Coronary artery (tissue), 2 donors: Measurements from ENCODE around the gene CER1.

ENCODE experiments used
- DNase-seq: peaks from one replicate; pipeline ENCODE4 v3.0.0-alpha.2; 2017; ENCODE audit warnings: low spot score
- H3K27ac ChIP-seq, 2 donors: fragments of 200-600 bp; sonication (generic); one replicate each; pipeline ENCODE4 v1.5.1; 2016 to 2019
- H3K4me3 ChIP-seq: fragments of 200-600 bp; sonication (generic); 2 replicates; pipeline ENCODE4 v1.5.1; 2016; ENCODE audit warnings: mild to moderate bottlenecking, moderate library complexity
- CTCF ChIP-seq: fragments of 200-600 bp; sonication (generic); IDR thresholded peaks from one replicate; pipeline ENCODE4 v1.5.1; 2019; ENCODE audit warnings: antibody characterized with exemption

Gene CER1

GRCh38 chr9:14747111-14747510 lies 24.6 kb upstream of the CER1 start:
- Histone ChIP-seq H3K27ac (no peak overlapping the region), H3K4me3 (no peak overlapping the region)
- no peak for DNase-seq
- no peak for TF ChIP-seq CTCF

- H3K4me3 ChIP-seq = no peak overlapping the region
- DNase-seq = no peak
- H3K27ac ChIP-seq = no peak overlapping the region
- TF ChIP-seq CTCF = no peak
These were observed 24.1 kb upstream of the CER1 start for GRCh38 chr9:14746626-14747025.

DNA sequence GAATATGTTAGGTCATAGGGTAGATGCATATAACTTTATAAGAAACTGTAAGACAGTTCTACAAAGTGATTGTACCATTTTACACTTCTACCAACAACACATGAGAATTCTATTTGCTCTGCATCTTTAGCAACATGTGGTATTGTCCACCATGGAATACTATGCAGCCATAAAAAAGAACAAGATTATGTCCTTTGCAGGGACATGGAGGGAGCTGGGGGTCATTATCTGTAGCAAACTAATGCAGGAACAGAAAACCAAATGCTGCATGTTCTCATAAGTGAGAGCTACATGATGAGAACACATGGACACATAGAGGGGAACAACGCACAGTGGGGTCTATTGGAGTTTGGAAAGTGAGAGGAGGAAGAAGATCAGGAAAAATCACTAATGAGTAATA lies 22.2 kb upstream of the CER1 start:
- no peak overlapping the region for H3K4me3 ChIP-seq
- TF ChIP-seq CTCF = no peak
- DNase-seq = no peak
- H3K27ac ChIP-seq = no peak overlapping the region

GRCh38 chr9:14741369-14741768 lies 18.8 kb upstream of the CER1 start:
- no peak for DNase-seq
- no peak for TF ChIP-seq CTCF
- Histone ChIP-seq H3K27ac (no peak overlapping the region), H3K4me3 (no peak overlapping the region)

DNA sequence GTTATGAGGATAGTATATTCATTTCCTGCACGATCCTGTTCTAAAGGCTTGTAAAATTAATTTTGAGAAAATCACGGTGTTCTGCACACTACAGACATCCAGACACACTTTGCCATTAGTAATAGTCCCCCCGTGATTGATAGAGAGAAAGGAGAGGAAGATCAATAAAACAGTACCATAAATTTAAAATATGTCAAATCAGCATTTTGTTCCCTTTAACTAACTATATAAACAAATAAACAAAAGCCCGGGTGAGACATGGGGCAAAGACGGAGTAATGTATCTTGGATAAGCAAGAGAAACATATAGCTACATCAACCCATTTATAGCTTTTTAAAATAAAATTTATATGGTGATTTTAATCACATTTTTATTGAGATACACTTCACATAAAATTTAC lies 10.6 kb upstream of the CER1 start:
- Histone ChIP-seq H3K27ac (no peak overlapping the region), H3K4me3 (no peak overlapping the region)
- no peak for TF ChIP-seq CTCF
- DNase-seq = no peak

DNA sequence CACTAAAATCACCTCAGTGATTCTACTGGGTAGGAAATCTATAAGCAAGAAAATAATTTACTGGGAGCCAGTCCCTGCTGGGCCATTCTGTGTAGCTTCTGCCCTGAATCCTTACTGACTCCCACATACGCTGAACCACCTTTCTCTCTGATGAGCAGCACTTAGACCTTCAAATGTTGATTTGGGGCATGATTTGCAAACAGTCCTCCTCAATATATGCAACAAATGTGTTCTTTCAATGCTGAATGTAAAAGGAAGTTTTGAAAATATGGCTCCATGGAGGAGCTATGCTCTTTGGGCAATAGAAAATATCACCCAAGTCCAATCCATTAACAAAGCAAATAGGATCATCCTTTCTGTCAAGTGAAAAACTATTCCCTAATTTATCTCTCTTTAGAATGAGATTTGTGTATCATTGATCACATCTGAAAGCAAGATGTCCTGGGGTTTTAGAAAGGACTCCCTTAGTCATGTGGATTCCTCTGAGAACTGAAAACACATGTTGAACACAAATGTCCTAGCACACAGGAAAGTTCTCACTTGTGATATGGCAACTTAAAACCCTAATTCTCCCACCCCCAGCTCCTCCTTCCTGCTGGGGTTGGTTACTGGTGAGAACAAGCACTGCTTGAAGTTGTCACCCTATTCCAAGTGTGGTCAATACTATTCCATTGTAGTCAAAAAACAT lies 8.9 kb upstream of the CER1 start:
- Histone ChIP-seq H3K4me3 (no peak overlapping the region), H3K27ac (no peak overlapping the region)
- no peak for DNase-seq
- TF ChIP-seq CTCF = no peak

- Histone ChIP-seq H3K4me3 (no peak overlapping the region), H3K27ac (no peak overlapping the region)
- DNase-seq = no peak
- TF ChIP-seq CTCF = no peak
These were observed 7.9 kb upstream of the CER1 start for GRCh38 chr9:14730461-14730898.
